Esophagus squamous epithelium (tissue), 5 donors: ENCODE data around the gene GRPEL1. TPM values are rescaled to one million over a fixed set of nuclear protein-coding genes. Genes with fewer than 3 reads are reported as not detected.

ENCODE experiments used
- DNase-seq: peaks from one replicate; lab custom pipeline; 2025; lab: John Stamatoyannopoulos, UW
- H3K27ac ChIP-seq, 4 donors: fragments of 200-600 bp; sonication (generic); one replicate each; pipeline ENCODE4 v1.5.1; 2016 to 2019; ENCODE audit warnings: mild to moderate bottlenecking in 1 of 4
- H3K27me3 ChIP-seq, 4 donors: fragments of 200-600 bp; sonication (generic); 1 replicate in 3 of 4; 2 replicates in 1 of 4; pipeline versions ENCODE4 v1.5.1 to v1.6.0; 2017 to 2021; ENCODE audit warnings: antibody characterized with exemption in 1 of 4
- H3K36me3 ChIP-seq, 3 donors: fragments of 200-600 bp; sonication (generic); one replicate each; pipeline ENCODE4 v1.5.1; 2016 to 2019
- H3K4me1 ChIP-seq, 3 donors: fragments of 200-600 bp; sonication (generic); one replicate each; pipeline ENCODE4 v1.5.1; 2017 to 2019
- H3K4me3 ChIP-seq, 4 donors: fragments of 200-600 bp; sonication (generic); 1 replicate in 3 of 4; 2 replicates in 1 of 4; pipeline ENCODE4 v1.5.1; 2016 to 2019; ENCODE audit warnings: mild to moderate bottlenecking in 2 of 4, moderate library complexity in 1 of 4
- H3K9me3 ChIP-seq, 3 donors: fragments of 200-600 bp; sonication (generic); one replicate each; pipeline ENCODE4 v1.5.1; 2016 to 2019
- CTCF ChIP-seq, 6 experiments: fragments of 450-650 bp in 4 of 6; fragments of 200-600 bp in 2 of 6; sonication (generic) in 2 of 6; IDR thresholded peaks; one replicate each; pipeline ENCODE4 v1.5.1; 2016 to 2019; ENCODE audit warnings: antibody characterized with exemption in 6 of 6, mild to moderate bottlenecking in 4 of 6, moderate library complexity in 4 of 6
- POLR2A ChIP-seq, 4 donors: fragments of 450-650 bp; IDR thresholded peaks; one replicate each; pipeline ENCODE4 v1.6.1; 2017; ENCODE audit warnings: antibody characterized with exemption in 4 of 4, mild to moderate bottlenecking in 4 of 4, moderate library complexity in 3 of 4
- WGBS, 2 donors: methylation state at CpG; one replicate each; pipeline ENCODE4 v1.1.5; 2018; 5-methylcytosine and 5-hydroxymethylcytosine counted together
- intact Hi-C: fragments of 100-400 bp; cut with DNase I; formaldehyde crosslinking; loops from one replicate; pipeline ENCODE4 v1.15.0; 2022
- total RNA-seq, 4 donors: library from RNA; depleted of rRNA; stranded (reverse); fragments of >200 nt; gene quantifications; one replicate each; pipeline ENCODE4 v1.1.0, GENCODE V29; 2016
- donor health status: DM: yes; HTN: yes; CAD: no.

Gene GRPEL1
- total RNA-seq, 4 donors from 2014 or later = 16.6 to 30.6 (median 20.7) TPM

GRCh38 chr4:7029212-7029611, 38.7 kb downstream of the GRPEL1 start:
- Histone ChIP-seq H3K27me3 (no peaks in the 10 kb centered on the region), H3K9me3 (no peaks in the 10 kb centered on the region), H3K4me1 (peaks cover 0 to 2% (median 0%) of the 10 kb centered on the region in 3 donors), H3K4me3 (no peak overlapping the region), H3K36me3 (peaks cover 26 to 95% (median 50%) of the 10 kb centered on the region in 3 donors), H3K27ac (no peak overlapping the region)
- no peak for DNase-seq
- no peak for TF ChIP-seq CTCF (IDR thresholded peaks at IDR 0.05)
- no peak for TF ChIP-seq POLR2A (IDR thresholded peaks at IDR 0.05)
- intact Hi-C loops = no loop called here
- WGBS, 2 donors = 83 to 93% methylated on average over 2 to 11 of the region's 12 CpGs

GRCh38 chr4:7027913-7028312, 40.0 kb downstream of the GRPEL1 start:
- intact Hi-C loops = no loop called here
- 72 to 77% methylated on average over 5 of the region's 5 CpGs for WGBS, 2 donors
- H3K4me1 ChIP-seq = no peaks in the 10 kb centered on the region
- TF ChIP-seq POLR2A (IDR thresholded peaks at IDR 0.05) (no peak), CTCF (IDR thresholded peaks at IDR 0.05) (no peak)
- no peaks in the 10 kb centered on the region for H3K27me3 ChIP-seq
- H3K36me3 ChIP-seq = peaks cover 33 to 100% (median 53%) of the 10 kb centered on the region in 3 donors
- no peaks in the 10 kb centered on the region for H3K9me3 ChIP-seq
- no peak overlapping the region for H3K27ac ChIP-seq
- DNase-seq = no peak
- H3K4me3 ChIP-seq = no peak overlapping the region

GRCh38 chr4:7027284-7027683, 40.6 kb downstream of the GRPEL1 start:
- H3K36me3 ChIP-seq = peaks cover 34 to 100% (median 48%) of the 10 kb centered on the region in 3 donors
- H3K27me3 ChIP-seq = no peaks in the 10 kb centered on the region
- WGBS, 2 donors = 91% methylated on average over 7 of the region's 7 CpGs
- H3K27ac ChIP-seq = no peak overlapping the region
- H3K9me3 ChIP-seq = no peaks in the 10 kb centered on the region
- TF ChIP-seq POLR2A (IDR thresholded peaks at IDR 0.05) (no peak), CTCF (IDR thresholded peaks at IDR 0.05) (no peak)
- no peak overlapping the region for H3K4me3 ChIP-seq
- no peak for DNase-seq
- intact Hi-C loops = no loop called here
- H3K4me1 ChIP-seq = no peaks in the 10 kb centered on the region

GRCh38 chr4:7026107-7026506, 41.8 kb downstream of the GRPEL1 start:
- Histone ChIP-seq H3K9me3 (no peaks in the 10 kb centered on the region), H3K36me3 (peaks cover 38 to 100% (median 48%) of the 10 kb centered on the region in 3 donors)
- TF ChIP-seq POLR2A (IDR thresholded peaks at IDR 0.05) (no peak), CTCF (IDR thresholded peaks at IDR 0.05) (no peak)

GRCh38 chr4:7025040-7025602, 42.7 kb downstream of the GRPEL1 start:
- no peak overlapping the region for H3K27ac ChIP-seq
- intact Hi-C loops = no loop called here
- DNase-seq = no peak
- 86% methylated on average over 21 of the region's 28 CpGs; no CpG with 5 or more reads in 1 of the 2 donors for WGBS, 2 donors
- no peaks in the 10 kb centered on the region for H3K4me1 ChIP-seq
- no peaks in the 10 kb centered on the region for H3K27me3 ChIP-seq
- no peak for TF ChIP-seq CTCF (IDR thresholded peaks at IDR 0.05)
- TF ChIP-seq POLR2A (IDR thresholded peaks at IDR 0.05) = no peak
- no peaks in the 10 kb centered on the region for H3K9me3 ChIP-seq
- H3K36me3 ChIP-seq = peaks cover 35 to 100% (median 39%) of the 10 kb centered on the region in 3 donors
- H3K4me3 ChIP-seq = no peak overlapping the region

More at GRCh38 chr4:7026107-7026506, 41.8 kb downstream of the GRPEL1 start:
- Histone ChIP-seq H3K4me1 (no peaks in the 10 kb centered on the region), H3K27ac (no peak overlapping the region), H3K27me3 (no peaks in the 10 kb centered on the region), H3K4me3 (no peak overlapping the region)
- 84 to 90% methylated on average over 9 of the region's 9 CpGs for WGBS, 2 donors
- intact Hi-C loops = no loop called here
- DNase-seq = no peak
